Uterus (tissue), 2 donors: Measurements from ENCODE around the gene EXTL1.

Source experiments
- POLR2A ChIP-seq, 2 donors: fragments of 450-650 bp; IDR thresholded peaks; one replicate each; pipeline ENCODE4 v1.6.1; 2016; ENCODE audit warnings: antibody characterized with exemption in 2 of 2, mild to moderate bottlenecking in 1 of 2, moderate library complexity in 1 of 2
- TF ChIP-seq, protein P1 (sequence below), 4 experiments: fragments of 200-600 bp in 2 of 4; fragments of 450-650 bp in 2 of 4; sonication (generic) in 2 of 4; IDR thresholded peaks; one replicate each; pipeline ENCODE4 v1.5.1; 2016 to 2019; ENCODE audit warnings: antibody characterized with exemption in 4 of 4, mild to moderate bottlenecking in 2 of 4, moderate library complexity in 1 of 4

DNA sequence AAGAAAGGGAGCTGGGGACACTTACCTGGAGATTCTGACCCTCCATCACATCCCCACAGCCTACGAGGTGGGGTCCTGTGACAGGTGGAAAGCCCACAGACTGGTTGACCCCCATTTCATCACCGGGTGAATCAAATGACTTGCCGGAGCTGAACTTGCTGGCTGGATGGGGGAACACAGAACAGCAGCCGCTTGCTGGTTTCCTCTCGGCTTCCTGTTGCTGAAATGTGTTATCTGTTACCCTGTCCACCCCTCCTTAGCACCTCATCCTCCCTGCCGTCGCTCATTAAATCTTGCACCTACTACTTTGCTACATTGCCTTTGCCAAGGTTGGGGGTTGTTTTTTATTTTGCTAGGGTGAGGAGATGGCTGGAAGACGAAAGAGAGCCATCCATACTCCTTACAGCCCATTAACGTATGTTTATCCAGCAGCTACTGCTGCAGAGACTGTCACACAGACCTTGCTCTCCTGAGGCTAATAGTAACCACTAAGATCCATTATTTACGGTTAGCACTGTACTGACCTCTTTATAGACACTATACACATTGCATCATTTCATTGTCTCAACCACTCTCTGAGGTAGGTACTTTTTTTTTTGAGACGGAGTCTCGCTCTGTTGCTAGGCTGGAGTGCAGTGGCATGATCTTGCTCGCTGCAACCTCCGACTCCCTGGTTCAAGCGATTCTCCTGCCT lies 30.7 kb upstream of the EXTL1 start:
- TF ChIP-seq, protein P1, sequence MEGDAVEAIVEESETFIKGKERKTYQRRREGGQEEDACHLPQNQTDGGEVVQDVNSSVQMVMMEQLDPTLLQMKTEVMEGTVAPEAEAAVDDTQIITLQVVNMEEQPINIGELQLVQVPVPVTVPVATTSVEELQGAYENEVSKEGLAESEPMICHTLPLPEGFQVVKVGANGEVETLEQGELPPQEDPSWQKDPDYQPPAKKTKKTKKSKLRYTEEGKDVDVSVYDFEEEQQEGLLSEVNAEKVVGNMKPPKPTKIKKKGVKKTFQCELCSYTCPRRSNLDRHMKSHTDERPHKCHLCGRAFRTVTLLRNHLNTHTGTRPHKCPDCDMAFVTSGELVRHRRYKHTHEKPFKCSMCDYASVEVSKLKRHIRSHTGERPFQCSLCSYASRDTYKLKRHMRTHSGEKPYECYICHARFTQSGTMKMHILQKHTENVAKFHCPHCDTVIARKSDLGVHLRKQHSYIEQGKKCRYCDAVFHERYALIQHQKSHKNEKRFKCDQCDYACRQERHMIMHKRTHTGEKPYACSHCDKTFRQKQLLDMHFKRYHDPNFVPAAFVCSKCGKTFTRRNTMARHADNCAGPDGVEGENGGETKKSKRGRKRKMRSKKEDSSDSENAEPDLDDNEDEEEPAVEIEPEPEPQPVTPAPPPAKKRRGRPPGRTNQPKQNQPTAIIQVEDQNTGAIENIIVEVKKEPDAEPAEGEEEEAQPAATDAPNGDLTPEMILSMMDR (IDR thresholded peaks at IDR 0.05), result no peak
- TF ChIP-seq POLR2A (IDR thresholded peaks at IDR 0.05), result no peak
